ENCODE measurements around the gene SACS. TPM values are rescaled to one million over a fixed set of nuclear protein-coding genes. Genes with fewer than 3 reads are reported as not detected.

The SACS gene
- total and polyA plus RNA-seq, 12 donors = 4.7 to 44.5 (median 20.0) TPM

GRCh38 chr13:23399347-23399746 is 34.2 kb downstream of the SACS start:
- WGBS, 2 donors = 77 to 88% methylated on average over 6 of the region's 6 CpGs
- no peak overlapping the region for H3K4me3 ChIP-seq
- no peak for ATAC-seq
- H3K9me3 ChIP-seq = peaks cover 0 to 7% (median 0%) of the 10 kb centered on the region in 11 donors
- H3K36me3 ChIP-seq = no peaks in the 10 kb centered on the region
- H3K4me1 ChIP-seq = no peaks in the 10 kb centered on the region
- TF ChIP-seq, protein P1, sequence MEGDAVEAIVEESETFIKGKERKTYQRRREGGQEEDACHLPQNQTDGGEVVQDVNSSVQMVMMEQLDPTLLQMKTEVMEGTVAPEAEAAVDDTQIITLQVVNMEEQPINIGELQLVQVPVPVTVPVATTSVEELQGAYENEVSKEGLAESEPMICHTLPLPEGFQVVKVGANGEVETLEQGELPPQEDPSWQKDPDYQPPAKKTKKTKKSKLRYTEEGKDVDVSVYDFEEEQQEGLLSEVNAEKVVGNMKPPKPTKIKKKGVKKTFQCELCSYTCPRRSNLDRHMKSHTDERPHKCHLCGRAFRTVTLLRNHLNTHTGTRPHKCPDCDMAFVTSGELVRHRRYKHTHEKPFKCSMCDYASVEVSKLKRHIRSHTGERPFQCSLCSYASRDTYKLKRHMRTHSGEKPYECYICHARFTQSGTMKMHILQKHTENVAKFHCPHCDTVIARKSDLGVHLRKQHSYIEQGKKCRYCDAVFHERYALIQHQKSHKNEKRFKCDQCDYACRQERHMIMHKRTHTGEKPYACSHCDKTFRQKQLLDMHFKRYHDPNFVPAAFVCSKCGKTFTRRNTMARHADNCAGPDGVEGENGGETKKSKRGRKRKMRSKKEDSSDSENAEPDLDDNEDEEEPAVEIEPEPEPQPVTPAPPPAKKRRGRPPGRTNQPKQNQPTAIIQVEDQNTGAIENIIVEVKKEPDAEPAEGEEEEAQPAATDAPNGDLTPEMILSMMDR (IDR thresholded peaks at IDR 0.05) = no peak
- no peaks in the 10 kb centered on the region for H3K27me3 ChIP-seq
- no peak for DNase-seq
- intact Hi-C loops (cut with DNase I) = no loop called here
- no peak overlapping the region for H3K27ac ChIP-seq

- Histone ChIP-seq H3K27ac (no peak overlapping the region), H3K4me1 (peaks cover 0 to 3% (median 0%) of the 10 kb centered on the region in 9 donors), H3K9me3 (peaks cover 0 to 6% (median 0%) of the 10 kb centered on the region in 11 donors), H3K27me3 (no peaks in the 10 kb centered on the region), H3K4me3 (no peak overlapping the region), H3K36me3 (no peaks in the 10 kb centered on the region)
- TF ChIP-seq, protein P1 (IDR thresholded peaks at IDR 0.05) = no peak
- WGBS, 2 donors = 94 to 97% methylated on average over 4 of the region's 4 CpGs
- no peak for ATAC-seq
- intact Hi-C loops (cut with DNase I) = no loop called here
- no peak for DNase-seq
Observed at GRCh38 chr13:23394821-23395220, 38.7 kb downstream of the SACS start.

DNA sequence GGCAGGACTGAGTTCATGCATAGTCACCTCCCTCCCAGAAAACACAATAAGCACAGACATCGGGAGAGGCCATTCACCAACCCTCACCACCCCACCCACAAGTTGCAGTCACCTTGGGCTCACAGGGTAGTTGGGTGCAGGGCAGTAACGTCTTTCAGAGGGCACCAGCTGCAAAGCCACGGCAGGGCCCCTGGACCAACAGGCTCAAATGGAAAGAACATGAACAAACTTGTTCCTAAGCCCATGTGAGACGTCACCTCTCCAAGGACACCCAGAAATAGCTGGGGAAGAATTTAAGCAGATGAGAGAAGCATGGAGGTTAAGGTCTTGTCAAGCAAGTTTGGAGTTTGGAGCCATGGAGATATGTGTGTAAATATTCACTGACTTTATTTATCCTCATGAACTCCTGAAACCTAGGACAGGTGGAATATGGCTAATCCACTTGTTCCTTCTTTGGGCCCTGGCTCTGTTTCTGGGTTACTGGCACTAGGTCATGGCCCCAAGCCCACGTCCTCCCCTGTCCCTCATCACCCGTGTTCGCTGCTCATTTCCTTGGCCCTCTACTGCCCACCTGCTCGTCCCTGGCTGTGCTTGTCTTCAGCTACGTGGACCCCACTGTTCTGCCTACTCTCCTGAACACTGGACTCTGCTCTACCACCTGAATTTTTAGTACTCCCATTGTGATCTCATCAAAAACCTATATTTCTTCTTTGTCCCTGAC is 40.4 kb downstream of the SACS start:
- 80 to 81% methylated on average over 9 of the region's 9 CpGs for WGBS, 2 donors
- Histone ChIP-seq H3K4me1 (peaks cover 0 to 3% (median 0%) of the 10 kb centered on the region in 9 donors), H3K36me3 (no peaks in the 10 kb centered on the region), H3K4me3 (no peak overlapping the region), H3K27me3 (no peaks in the 10 kb centered on the region), H3K27ac (peak overlapping the region in 1 of 10 donors; percentile 25), H3K9me3 (no peaks in the 10 kb centered on the region)
- ATAC-seq = peak in 6 of 8 donors; percentile 28 to 83 (median 50)
- TF ChIP-seq, protein P1 (IDR thresholded peaks at IDR 0.05) = no peak
- DNase-seq = no peak
- intact Hi-C loops (cut with DNase I) = no loop called here

DNA sequence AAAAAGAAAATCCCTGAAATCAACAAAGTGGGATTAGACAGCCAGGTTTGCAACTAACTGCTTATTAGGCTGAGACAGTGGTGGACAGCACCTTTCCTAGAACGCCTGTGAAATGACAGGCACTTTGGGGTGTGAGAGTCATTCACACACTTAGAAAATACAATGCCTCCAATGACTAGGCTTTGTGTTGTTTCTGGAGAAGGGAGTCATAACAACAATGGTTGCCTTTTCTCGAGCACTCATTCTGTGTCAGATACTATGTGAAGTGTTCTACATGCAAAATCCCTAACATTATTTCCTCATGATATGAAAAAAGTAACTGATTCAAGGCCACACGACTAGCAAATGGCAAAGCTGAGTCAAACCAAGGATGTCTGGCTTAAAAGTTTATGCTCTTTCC is 41.2 kb downstream of the SACS start:
- Histone ChIP-seq H3K36me3 (no peaks in the 10 kb centered on the region), H3K4me3 (no peak overlapping the region), H3K27me3 (no peaks in the 10 kb centered on the region), H3K9me3 (no peaks in the 10 kb centered on the region), H3K27ac (peak overlapping the region in 1 of 10 donors; percentile 25), H3K4me1 (peaks cover 0 to 3% (median 0%) of the 10 kb centered on the region in 9 donors)
- 82 to 86% methylated on average over 3 of the region's 3 CpGs for WGBS, 2 donors
- DNase-seq = no peak
- intact Hi-C loops (cut with DNase I) = no loop called here
- peak in 2 of 8 donors; percentile 11 to 20 for ATAC-seq
- TF ChIP-seq, protein P1 (IDR thresholded peaks at IDR 0.05) = no peak
